HG03159 (cell line): ENCODE data around the gene TIMM17A.
"Not testable (repeated sequence)": the region's sequence is repeated elsewhere in the genome, so short reads cannot be mapped to it uniquely, and the experiment has no call there.

Source experiments
- ATAC-seq: cut with Tn5 transposase; IDR thresholded peaks from one replicate; pipeline ENCODE4 v1.9.1; 2021; ENCODE audit warnings: mild to moderate bottlenecking, moderate library complexity; ENCODE audit not compliant: unreplicated experiment

Gene TIMM17A

GRCh38 chr1:202014060-202014459 lies 58.8 kb downstream of the TIMM17A start:
- no peak for ATAC-seq

GRCh38 chr1:202014915-202015661 lies 59.8 kb downstream of the TIMM17A start:
- ATAC-seq = no peak

GRCh38 chr1:202015662-202015937 lies 60.3 kb downstream of the TIMM17A start:
- ATAC-seq = no peak

GRCh38 chr1:202016022-202016810 lies 60.9 kb downstream of the TIMM17A start:
- ATAC-seq = no peak

GRCh38 chr1:202016811-202017748 lies 61.8 kb downstream of the TIMM17A start:
- no peak for ATAC-seq

- no peak for ATAC-seq
These were observed 62.6 kb downstream of the TIMM17A start for GRCh38 chr1:202017749-202018467.

- no peak for ATAC-seq
These were observed 63.3 kb downstream of the TIMM17A start for GRCh38 chr1:202018468-202019234.

GRCh38 chr1:202019235-202019558 lies 63.9 kb downstream of the TIMM17A start:
- ATAC-seq = not testable (repeated sequence)
